ENCODE data around the gene KRTAP4-8.

DNA sequence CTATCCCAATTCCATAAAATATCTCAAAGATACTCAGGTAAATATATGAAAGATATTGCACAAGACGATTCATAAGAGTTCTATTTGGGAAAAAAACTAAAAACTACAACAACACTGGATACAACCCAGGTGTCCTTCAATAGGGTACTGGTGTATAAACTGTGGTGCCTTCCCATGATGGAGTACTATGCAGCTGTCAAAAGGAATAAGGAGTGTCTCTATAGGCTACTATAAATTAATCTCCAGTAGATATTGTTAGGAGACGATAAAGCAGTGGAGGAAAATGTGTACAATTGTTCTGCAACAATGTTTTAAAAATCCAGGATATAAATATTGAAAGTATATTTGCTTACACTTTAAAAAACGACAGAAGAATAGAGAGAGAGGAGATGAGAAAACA lies 28.5 kb upstream of the KRTAP4-8 start:
- TF ChIP-seq RCOR1 (IDR thresholded peaks at IDR 0.05; ENCODE audit: low read length) (no peak), MEF2A (IDR thresholded peaks at IDR 0.05; ENCODE audit: borderline replicate concordance, low read depth) (no peak)
- TF ChIP-seq, protein P1, sequence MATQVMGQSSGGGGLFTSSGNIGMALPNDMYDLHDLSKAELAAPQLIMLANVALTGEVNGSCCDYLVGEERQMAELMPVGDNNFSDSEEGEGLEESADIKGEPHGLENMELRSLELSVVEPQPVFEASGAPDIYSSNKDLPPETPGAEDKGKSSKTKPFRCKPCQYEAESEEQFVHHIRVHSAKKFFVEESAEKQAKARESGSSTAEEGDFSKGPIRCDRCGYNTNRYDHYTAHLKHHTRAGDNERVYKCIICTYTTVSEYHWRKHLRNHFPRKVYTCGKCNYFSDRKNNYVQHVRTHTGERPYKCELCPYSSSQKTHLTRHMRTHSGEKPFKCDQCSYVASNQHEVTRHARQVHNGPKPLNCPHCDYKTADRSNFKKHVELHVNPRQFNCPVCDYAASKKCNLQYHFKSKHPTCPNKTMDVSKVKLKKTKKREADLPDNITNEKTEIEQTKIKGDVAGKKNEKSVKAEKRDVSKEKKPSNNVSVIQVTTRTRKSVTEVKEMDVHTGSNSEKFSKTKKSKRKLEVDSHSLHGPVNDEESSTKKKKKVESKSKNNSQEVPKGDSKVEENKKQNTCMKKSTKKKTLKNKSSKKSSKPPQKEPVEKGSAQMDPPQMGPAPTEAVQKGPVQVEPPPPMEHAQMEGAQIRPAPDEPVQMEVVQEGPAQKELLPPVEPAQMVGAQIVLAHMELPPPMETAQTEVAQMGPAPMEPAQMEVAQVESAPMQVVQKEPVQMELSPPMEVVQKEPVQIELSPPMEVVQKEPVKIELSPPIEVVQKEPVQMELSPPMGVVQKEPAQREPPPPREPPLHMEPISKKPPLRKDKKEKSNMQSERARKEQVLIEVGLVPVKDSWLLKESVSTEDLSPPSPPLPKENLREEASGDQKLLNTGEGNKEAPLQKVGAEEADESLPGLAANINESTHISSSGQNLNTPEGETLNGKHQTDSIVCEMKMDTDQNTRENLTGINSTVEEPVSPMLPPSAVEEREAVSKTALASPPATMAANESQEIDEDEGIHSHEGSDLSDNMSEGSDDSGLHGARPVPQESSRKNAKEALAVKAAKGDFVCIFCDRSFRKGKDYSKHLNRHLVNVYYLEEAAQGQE (IDR thresholded peaks at IDR 0.05; ENCODE audit: low read depth, low read length): no peak
- TF ChIP-seq, protein P2, sequence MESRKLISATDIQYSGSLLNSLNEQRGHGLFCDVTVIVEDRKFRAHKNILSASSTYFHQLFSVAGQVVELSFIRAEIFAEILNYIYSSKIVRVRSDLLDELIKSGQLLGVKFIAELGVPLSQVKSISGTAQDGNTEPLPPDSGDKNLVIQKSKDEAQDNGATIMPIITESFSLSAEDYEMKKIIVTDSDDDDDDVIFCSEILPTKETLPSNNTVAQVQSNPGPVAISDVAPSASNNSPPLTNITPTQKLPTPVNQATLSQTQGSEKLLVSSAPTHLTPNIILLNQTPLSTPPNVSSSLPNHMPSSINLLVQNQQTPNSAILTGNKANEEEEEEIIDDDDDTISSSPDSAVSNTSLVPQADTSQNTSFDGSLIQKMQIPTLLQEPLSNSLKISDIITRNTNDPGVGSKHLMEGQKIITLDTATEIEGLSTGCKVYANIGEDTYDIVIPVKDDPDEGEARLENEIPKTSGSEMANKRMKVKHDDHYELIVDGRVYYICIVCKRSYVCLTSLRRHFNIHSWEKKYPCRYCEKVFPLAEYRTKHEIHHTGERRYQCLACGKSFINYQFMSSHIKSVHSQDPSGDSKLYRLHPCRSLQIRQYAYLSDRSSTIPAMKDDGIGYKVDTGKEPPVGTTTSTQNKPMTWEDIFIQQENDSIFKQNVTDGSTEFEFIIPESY (IDR thresholded peaks at IDR 0.05; ENCODE audit: borderline replicate concordance, low read depth): no peak

Data from SK-N-SH (cell line).